ENCODE data around the gene FIZ1.
"Not testable (repeated sequence)": the region's sequence is repeated elsewhere in the genome, so short reads cannot be mapped to it uniquely, and the experiment has no call there.

The FIZ1 gene

DNA sequence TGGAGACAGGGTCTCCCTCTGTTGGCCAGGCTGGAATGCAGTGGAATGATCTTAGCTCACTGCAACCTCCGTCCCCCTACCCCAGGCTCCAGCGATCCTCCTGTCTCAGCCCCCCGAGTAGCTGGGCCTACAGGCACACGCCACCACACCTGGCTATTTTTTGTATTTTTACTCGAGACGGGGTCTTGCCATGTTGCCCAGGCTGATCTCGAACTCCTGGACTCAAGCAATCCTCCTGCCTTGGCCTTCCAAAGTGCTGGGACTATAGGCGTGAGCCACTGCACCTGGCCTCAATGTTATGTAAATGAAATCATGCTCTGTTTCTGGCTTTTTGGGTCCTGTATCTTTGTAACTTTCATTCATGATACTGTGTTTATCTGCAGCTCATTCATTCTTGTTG lies 10.6 kb downstream of the FIZ1 start:
- TF ChIP-seq, protein P1, sequence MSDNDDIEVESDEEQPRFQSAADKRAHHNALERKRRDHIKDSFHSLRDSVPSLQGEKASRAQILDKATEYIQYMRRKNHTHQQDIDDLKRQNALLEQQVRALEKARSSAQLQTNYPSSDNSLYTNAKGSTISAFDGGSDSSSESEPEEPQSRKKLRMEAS (IDR thresholded peaks at IDR 0.05; ENCODE audit: low read depth, low read length) = no peak
- TF ChIP-seq POLR2A (IDR thresholded peaks at IDR 0.05; ENCODE audit: extremely low read depth, insufficient read length) (no peak), MYC (IDR thresholded peaks at IDR 0.05; ENCODE audit: low read depth, low read length) (no peak)
- TF ChIP-seq, protein P2, sequence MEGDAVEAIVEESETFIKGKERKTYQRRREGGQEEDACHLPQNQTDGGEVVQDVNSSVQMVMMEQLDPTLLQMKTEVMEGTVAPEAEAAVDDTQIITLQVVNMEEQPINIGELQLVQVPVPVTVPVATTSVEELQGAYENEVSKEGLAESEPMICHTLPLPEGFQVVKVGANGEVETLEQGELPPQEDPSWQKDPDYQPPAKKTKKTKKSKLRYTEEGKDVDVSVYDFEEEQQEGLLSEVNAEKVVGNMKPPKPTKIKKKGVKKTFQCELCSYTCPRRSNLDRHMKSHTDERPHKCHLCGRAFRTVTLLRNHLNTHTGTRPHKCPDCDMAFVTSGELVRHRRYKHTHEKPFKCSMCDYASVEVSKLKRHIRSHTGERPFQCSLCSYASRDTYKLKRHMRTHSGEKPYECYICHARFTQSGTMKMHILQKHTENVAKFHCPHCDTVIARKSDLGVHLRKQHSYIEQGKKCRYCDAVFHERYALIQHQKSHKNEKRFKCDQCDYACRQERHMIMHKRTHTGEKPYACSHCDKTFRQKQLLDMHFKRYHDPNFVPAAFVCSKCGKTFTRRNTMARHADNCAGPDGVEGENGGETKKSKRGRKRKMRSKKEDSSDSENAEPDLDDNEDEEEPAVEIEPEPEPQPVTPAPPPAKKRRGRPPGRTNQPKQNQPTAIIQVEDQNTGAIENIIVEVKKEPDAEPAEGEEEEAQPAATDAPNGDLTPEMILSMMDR (IDR thresholded peaks at IDR 0.05; ENCODE audit: low read depth, low read length) = no peak
- no peak for DNase-seq (ENCODE audit: low read depth)
- H3K4me3 ChIP-seq (ENCODE audit: low read depth, low read length) = no peak overlapping the region

DNA sequence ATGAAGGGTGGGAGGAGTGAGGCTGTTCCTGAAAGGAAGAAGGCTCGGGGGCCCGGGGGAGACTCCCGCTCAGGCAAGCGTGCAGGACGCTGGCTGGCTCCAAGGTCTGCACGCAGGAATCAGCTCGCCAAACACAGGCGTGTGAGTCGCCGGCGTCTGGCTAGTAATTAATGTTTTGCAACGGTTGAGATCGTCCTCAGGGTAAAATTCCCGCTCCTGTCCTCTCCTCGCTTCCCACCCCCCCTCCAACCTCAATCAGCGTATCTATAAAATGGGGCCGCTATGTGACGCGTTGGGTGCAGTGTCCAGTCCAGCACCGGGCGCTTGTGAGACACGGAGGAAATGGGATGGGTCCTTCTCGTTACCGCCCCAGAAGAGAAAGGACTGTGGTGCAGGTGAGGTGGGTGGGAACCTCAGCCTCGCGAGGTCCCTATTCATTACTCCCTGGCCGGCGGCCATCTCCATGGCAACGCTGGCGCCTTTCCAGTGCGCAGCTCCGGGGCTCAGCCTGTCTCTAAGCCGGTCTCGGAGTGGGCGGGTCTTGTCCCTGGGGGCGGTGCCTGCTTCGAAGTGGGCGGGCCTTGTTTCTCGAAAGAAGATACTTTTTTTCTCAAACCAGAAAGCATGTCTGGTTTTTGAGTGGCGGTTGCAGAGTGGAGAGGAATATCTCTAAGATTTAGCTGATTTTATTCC lies 12.2 kb downstream of the FIZ1 start:
- peak overlapping the region; percentile 38 for H3K4me3 ChIP-seq (ENCODE audit: low read depth, low read length)
- TF ChIP-seq, protein P1 (IDR thresholded peaks at IDR 0.05; ENCODE audit: low read depth, low read length) = no peak
- TF ChIP-seq POLR2A (IDR thresholded peaks at IDR 0.05; ENCODE audit: extremely low read depth, insufficient read length) = peak; percentile 30
- peak; percentile 86 for DNase-seq (ENCODE audit: low read depth)

DNA sequence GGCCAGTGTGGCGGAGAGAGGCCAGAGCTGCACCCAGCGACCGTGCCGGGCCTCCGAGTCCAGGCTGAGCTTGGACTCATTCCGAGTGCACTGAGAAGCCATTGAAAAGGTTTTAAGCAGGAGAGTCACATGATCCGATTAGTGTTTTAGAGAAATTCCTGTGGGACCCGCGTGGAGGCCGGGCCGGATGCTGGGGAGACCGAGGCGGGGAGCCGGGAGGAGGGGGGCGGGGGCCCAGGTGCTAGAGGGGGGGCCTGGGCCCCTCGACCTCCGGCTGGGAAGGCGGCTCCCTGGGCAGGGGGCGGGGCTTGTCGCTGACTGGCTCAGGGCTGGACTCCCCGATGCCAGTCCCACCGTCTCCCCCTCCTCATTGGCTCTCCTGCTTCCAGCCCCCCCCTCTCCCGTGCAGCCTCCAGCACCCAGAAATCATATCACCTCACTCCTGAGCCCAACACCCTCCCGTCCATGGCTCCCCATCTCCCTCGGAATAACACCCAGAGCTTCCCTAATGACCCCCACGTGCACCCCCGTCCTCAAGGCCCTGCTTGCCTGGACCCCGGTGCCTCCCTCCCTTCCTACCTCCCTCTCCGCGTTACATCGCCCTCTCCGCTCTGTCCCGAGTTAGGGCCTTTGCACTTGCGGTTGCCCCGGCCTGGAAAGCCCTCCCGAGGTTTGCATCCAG lies 13.5 kb downstream of the FIZ1 start:
- DNase-seq (ENCODE audit: low read depth) = peak; percentile 64

DNA sequence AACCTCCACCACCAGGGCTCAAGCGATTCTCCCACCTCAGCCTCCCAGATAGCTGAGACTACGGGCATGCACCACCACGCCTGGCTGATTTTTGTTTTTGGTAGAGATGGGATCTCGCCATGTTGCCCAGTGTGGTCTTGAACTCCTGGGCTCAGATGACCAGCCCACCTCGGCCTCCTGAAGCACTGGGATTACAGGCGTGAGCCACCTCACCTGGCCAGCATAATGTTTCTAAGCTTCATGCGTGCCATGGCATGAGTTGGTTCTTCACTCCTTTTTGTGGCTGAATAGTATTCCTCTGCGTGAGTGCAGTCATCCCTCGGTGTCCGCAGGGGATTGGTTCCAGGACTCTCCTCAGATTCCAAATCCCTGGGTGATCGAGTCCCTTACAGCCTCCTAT lies 14.4 kb downstream of the FIZ1 start:
- no peak for DNase-seq (ENCODE audit: low read depth)
- no peak overlapping the region for H3K4me3 ChIP-seq (ENCODE audit: low read depth, low read length)
- no peak for TF ChIP-seq MYC (IDR thresholded peaks at IDR 0.05; ENCODE audit: low read depth, low read length)
- TF ChIP-seq POLR2A (IDR thresholded peaks at IDR 0.05; ENCODE audit: extremely low read depth, insufficient read length) = no peak
- TF ChIP-seq, protein P2 (IDR thresholded peaks at IDR 0.05; ENCODE audit: low read depth, low read length) = no peak
- TF ChIP-seq, protein P1 (IDR thresholded peaks at IDR 0.05; ENCODE audit: low read depth, low read length) = no peak

More for the DNA sequence above, 13.5 kb downstream of the FIZ1 start:
- TF ChIP-seq MYC (IDR thresholded peaks at IDR 0.05; ENCODE audit: low read depth, low read length) (no peak), POLR2A (IDR thresholded peaks at IDR 0.05; ENCODE audit: extremely low read depth, insufficient read length) (no peak)
- TF ChIP-seq, protein P2 (IDR thresholded peaks at IDR 0.05; ENCODE audit: low read depth, low read length) = no peak
- TF ChIP-seq, protein P1 (IDR thresholded peaks at IDR 0.05; ENCODE audit: low read depth, low read length) = no peak
- H3K4me3 ChIP-seq (ENCODE audit: low read depth, low read length) = no peak overlapping the region

DNA sequence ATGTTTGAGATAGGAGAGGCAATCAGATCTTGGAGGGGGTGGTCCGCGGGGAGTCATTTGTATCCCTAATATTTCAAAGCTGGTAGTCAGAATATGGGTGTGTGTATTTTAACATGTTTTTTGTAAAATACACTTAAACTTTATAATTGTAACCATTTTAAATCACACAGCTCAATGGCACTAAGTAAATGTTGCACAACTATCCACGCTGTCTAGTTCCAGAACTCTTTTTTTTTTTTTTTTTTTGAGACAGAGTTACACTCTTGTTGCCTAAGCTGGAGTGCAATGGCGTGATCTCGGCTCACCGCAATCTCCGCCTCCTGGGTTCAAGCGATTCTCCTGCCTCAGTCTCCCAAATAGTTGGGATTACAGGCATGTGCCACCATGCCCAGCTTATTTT lies 15.4 kb downstream of the FIZ1 start:
- DNase-seq (ENCODE audit: low read depth); H3K4me3 ChIP-seq (ENCODE audit: low read depth, low read length): not testable (repeated sequence)

DNA sequence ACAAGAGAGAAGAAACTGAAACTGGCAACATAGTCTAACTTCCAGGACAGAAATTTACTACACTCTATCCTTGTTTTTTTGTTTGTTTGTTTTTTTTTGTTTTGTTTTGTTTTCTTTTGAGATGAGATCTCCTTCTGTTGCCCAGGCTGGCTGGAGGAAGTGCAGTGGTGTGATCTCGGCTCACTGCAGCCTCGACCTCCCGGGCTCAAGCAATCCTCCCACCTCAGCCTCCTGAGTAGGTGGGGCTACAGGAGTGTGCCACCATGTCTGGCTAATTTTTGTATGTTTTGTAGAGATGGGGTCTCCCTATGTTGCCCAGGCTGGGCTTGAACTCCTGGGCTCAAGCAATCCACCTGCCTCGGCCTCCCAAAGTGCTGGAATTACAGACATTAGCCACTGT lies 17.0 kb downstream of the FIZ1 start:
- not testable (repeated sequence) for DNase-seq (ENCODE audit: low read depth); H3K4me3 ChIP-seq (ENCODE audit: low read depth, low read length)

DNA sequence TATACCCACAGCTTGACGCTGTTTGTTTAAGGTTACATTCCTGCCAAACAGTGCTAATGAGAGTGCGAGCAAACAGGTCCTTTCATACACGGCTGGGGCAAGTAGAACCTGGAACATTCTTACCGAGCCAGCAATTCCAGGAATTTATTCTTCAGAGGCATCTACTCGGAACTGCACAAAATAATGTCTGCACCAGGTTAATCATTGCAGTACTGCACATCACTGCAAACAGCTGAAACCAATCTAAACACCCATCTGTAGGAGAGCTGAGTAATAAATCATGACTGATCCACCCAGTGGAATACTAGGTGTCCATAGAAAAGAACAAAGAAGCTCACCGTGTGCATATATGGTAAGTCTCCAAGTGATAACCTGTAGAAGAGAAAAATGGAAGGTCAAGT lies 17.5 kb downstream of the FIZ1 start:
- DNase-seq (ENCODE audit: low read depth) = no peak
- no peak for TF ChIP-seq MYC (IDR thresholded peaks at IDR 0.05; ENCODE audit: low read depth, low read length)
- TF ChIP-seq, protein P2 (IDR thresholded peaks at IDR 0.05; ENCODE audit: low read depth, low read length) = no peak
- TF ChIP-seq POLR2A (IDR thresholded peaks at IDR 0.05; ENCODE audit: extremely low read depth, insufficient read length) = no peak
- TF ChIP-seq, protein P1 (IDR thresholded peaks at IDR 0.05; ENCODE audit: low read depth, low read length) = no peak
- no peak overlapping the region for H3K4me3 ChIP-seq (ENCODE audit: low read depth, low read length)

Data from NB4 (cell line).